Heart left ventricle (tissue), 16 donors: ENCODE results near the gene ARHGEF28. TPM values are rescaled to one million over a fixed set of nuclear protein-coding genes. Genes with fewer than 3 reads are reported as not detected.

Source experiments
- ATAC-seq, 4 donors: fragments of 200-7000 bp; cut with Tn5 transposase; one replicate each; pipeline ENCODE4 v1.9.1; 2020 to 2022; ENCODE audit warnings: moderate library complexity in 4 of 4, mild to moderate bottlenecking in 3 of 4, moderate number of reproducible peaks in 1 of 4
- DNase-seq, 5 donors: peaks; one replicate each; pipeline ENCODE4 v3.0.0-alpha.2; 2020
- H3K27ac ChIP-seq, 12 donors: fragments of 200-600 bp; sonication (generic) in 4 of 12; one replicate each; pipeline versions ENCODE4 v1.5.0 to v1.8.0; 2016 to 2022; ENCODE audit warnings: mild to moderate bottlenecking in 2 of 12
- H3K27me3 ChIP-seq, 9 donors: fragments of 200-600 bp; sonication (generic) in 2 of 9; one replicate each; pipeline versions ENCODE4 v1.5.1 to v1.8.0; 2016 to 2022; ENCODE audit warnings: mild to moderate bottlenecking in 3 of 9
- H3K36me3 ChIP-seq, 9 donors: fragments of 200-600 bp; sonication (generic) in 2 of 9; one replicate each; pipeline versions ENCODE4 v1.5.0 to v1.8.0; 2018 to 2022; ENCODE audit warnings: mild to moderate bottlenecking in 2 of 9
- H3K4me1 ChIP-seq, 12 donors: fragments of 200-600 bp; sonication (generic) in 4 of 12; one replicate each; pipeline versions ENCODE4 v1.5.0 to v1.8.0; 2016 to 2022; ENCODE audit warnings: mild to moderate bottlenecking in 3 of 12
- H3K4me3 ChIP-seq, 12 donors: fragments of 200-600 bp; sonication (generic) in 4 of 12; one replicate each; pipeline versions ENCODE4 v1.5.0 to v1.8.0; 2017 to 2022; ENCODE audit warnings: mild to moderate bottlenecking in 9 of 12, moderate library complexity in 4 of 12
- H3K9me3 ChIP-seq, 12 donors: fragments of 200-600 bp; sonication (generic) in 4 of 12; one replicate each; pipeline versions ENCODE4 v1.5.0 to v1.8.0; 2016 to 2022; ENCODE audit warnings: mild to moderate bottlenecking in 1 of 12
- CTCF ChIP-seq, 12 donors: fragments of 200-600 bp; sonication (generic) in 4 of 12; IDR thresholded peaks; one replicate each; pipeline versions ENCODE4 v1.5.0 to v1.8.0; 2018 to 2022; ENCODE audit warnings: antibody characterized with exemption in 12 of 12, mild to moderate bottlenecking in 5 of 12
- POLR2A ChIP-seq, 2 donors: fragments of 450-650 bp; IDR thresholded peaks; one replicate each; pipeline ENCODE4 v1.6.1; 2017; ENCODE audit warnings: antibody characterized with exemption in 2 of 2, mild to moderate bottlenecking in 2 of 2, moderate library complexity in 2 of 2
- WGBS, 4 donors: extraction: QIAGEN DNeasy Blood & Tissue Kit in 2 of 4; methylation state at CpG; one replicate each; pipeline versions ENCODE4 v1.1.5 to v1.1.7; 2013 to 2018; 5-methylcytosine and 5-hydroxymethylcytosine counted together
- intact Hi-C, 10 donors: fragments of 100-400 bp; cut with DNase I; formaldehyde crosslinking; loops; one replicate each; pipeline versions ENCODE4 v1.11.1 to v1.14.2; 2022
- polyA plus RNA-seq, 2 donors: library from polyadenylated mRNA; stranded (reverse); fragments of 200-250 nt; gene quantifications; one replicate each; pipeline ENCODE4 v1.2.3, GENCODE V29; 2013
- total RNA-seq, 9 donors: library from RNA; depleted of rRNA in 2 of 9; stranded (reverse); fragments of >200 nt in 2 of 9; fragmentation: NEBNext Ultra II Directional in 3 of 9; extraction: Animal tissue kit (Norgen Biotek cat#: 25700) in 3 of 9; gene quantifications; one replicate each; pipeline versions ENCODE4 v1.1.0 to v1.2.4, GENCODE V29; 2016 to 2023
- donor health status: ischemic (EF 13 %, LVEDD 7.1; RV severe dilation, severe dysfunction).
- donor health status: healthy with polysubstance abuse.
- donor health status: DM: no; HTN: yes; CAD: no.
- donor health status: DM: no; HTN: no; CAD: no.
- donor health status: ischemic (EF 25% LVEDD 6.9; RV normal size, moderate dysfunction).
- donor health status: ischemic (EF 25% LVEDD 5.7; RV mildly dilated, moderate dysfunction).
- donor health status: healthy.
- donor health status: DM: yes; HTN: yes; CAD: no.
- donor health status: ischemic (EF 35%, LVEDD 5.7; RV mildly dilated, moderate dysfunction).
- donor health status: nonischemic (EF 11% LVEDD 7.7; RV severe dilation, severe dysfunction).
- donor health status: DM: yes; HTN: yes; CAD: no.
- donor health status: PGD.
- donor health status: ischemic (EF 29% LVEDD 5.4; RV normal size, mild dysfunction).
- donor health status: nonischemic (EF 23%, LVEDD 6.1; RV moderate dilation, normal function).

Gene ARHGEF28
- total and polyA plus RNA-seq, 11 donors = 0.51 to 7.7 (median 1.7) TPM

- Histone ChIP-seq H3K36me3 (no peaks in the 10 kb centered on the region), H3K9me3 (peaks cover 0 to 22% (median 0%) of the 10 kb centered on the region in 12 donors), H3K27ac (no peak overlapping the region), H3K4me1 (peaks cover 0 to 3% (median 0%) of the 10 kb centered on the region in 12 donors), H3K27me3 (no peaks in the 10 kb centered on the region), H3K4me3 (no peak overlapping the region)
- intact Hi-C loops = no loop called here
- no peak for DNase-seq
- TF ChIP-seq CTCF (IDR thresholded peaks at IDR 0.05) (no peak), POLR2A (IDR thresholded peaks at IDR 0.05) (no peak)
- no peak for ATAC-seq
- 88 to 96% (median 94%) methylated on average over 5 of the region's 5 CpGs for WGBS, 4 donors
Observed at GRCh38 chr5:73709536-73710129, 83.6 kb downstream of the ARHGEF28 start.

GRCh38 chr5:73716284-73716808, 90.3 kb downstream of the ARHGEF28 start:
- DNase-seq (no peak), ATAC-seq (no peak)
- intact Hi-C loops = no loop called here
- no peak for TF ChIP-seq POLR2A (IDR thresholded peaks at IDR 0.05)
- TF ChIP-seq CTCF (IDR thresholded peaks at IDR 0.05) = no peak
- WGBS, 4 donors = 96 to 99% (median 98%) methylated on average over 3 of the region's 3 CpGs
- H3K4me3 ChIP-seq = no peak overlapping the region
- H3K27me3 ChIP-seq = peaks cover 0 to 6% (median 0%) of the 10 kb centered on the region in 9 donors
- peaks cover 0 to 10% (median 0%) of the 10 kb centered on the region in 12 donors for H3K4me1 ChIP-seq
- H3K27ac ChIP-seq = no peak overlapping the region
- no peaks in the 10 kb centered on the region for H3K36me3 ChIP-seq
- H3K9me3 ChIP-seq = no peaks in the 10 kb centered on the region

GRCh38 chr5:73718762-73719161, 92.8 kb downstream of the ARHGEF28 start:
- H3K36me3 ChIP-seq = no peaks in the 10 kb centered on the region
- no peak for DNase-seq
- peaks cover 0 to 21% (median 0%) of the 10 kb centered on the region in 9 donors for H3K27me3 ChIP-seq
- peaks cover 0 to 10% (median 0%) of the 10 kb centered on the region in 12 donors for H3K4me1 ChIP-seq
- intact Hi-C loops = no loop called here
- no peak overlapping the region for H3K27ac ChIP-seq
- TF ChIP-seq CTCF (IDR thresholded peaks at IDR 0.05) (no peak), POLR2A (IDR thresholded peaks at IDR 0.05) (no peak)
- no peak for ATAC-seq
- no peaks in the 10 kb centered on the region for H3K9me3 ChIP-seq
- WGBS, 4 donors = 84 to 92% (median 90%) methylated on average over 3 of the region's 3 CpGs
- H3K4me3 ChIP-seq = no peak overlapping the region

GRCh38 chr5:73719632-73720031, 93.6 kb downstream of the ARHGEF28 start:
- 81 to 96% (median 86%) methylated on average over 3 of the region's 3 CpGs for WGBS, 4 donors
- Histone ChIP-seq H3K27ac (no peak overlapping the region), H3K27me3 (peaks cover 0 to 21% (median 0%) of the 10 kb centered on the region in 9 donors), H3K4me1 (peaks cover 0 to 6% (median 0%) of the 10 kb centered on the region in 12 donors), H3K9me3 (no peaks in the 10 kb centered on the region), H3K4me3 (no peak overlapping the region), H3K36me3 (no peaks in the 10 kb centered on the region)
- ATAC-seq (no peak), DNase-seq (no peak)
- intact Hi-C loops = no loop called here
- no peak for TF ChIP-seq CTCF (IDR thresholded peaks at IDR 0.05)
- TF ChIP-seq POLR2A (IDR thresholded peaks at IDR 0.05) = no peak
